ENCODE measurements around the gene HINFP.

- TF ChIP-seq PPARA (CRISPR knock-in tag; IDR thresholded peaks at IDR 0.05; ENCODE audit: borderline replicate concordance) (no peak), ZFP30 (CRISPR knock-in tag; IDR thresholded peaks at IDR 0.05) (no peak), ZNF8 (CRISPR knock-in tag; IDR thresholded peaks at IDR 0.05) (no peak), GLIS3 (CRISPR knock-in tag; IDR thresholded peaks at IDR 0.05) (no peak), CSRNP3 (CRISPR knock-in tag; IDR thresholded peaks at IDR 0.05) (no peak)
Measured at GRCh38 chr11:119145551-119145950, 24.2 kb downstream of the HINFP start.
